ENCODE data around the gene MRPS18C.

- TF ChIP-seq BACH2 (CRISPR knock-in tag; IDR thresholded peaks at IDR 0.05; ENCODE audit: borderline replicate concordance), result no peak
- no peak for TF ChIP-seq RARB (CRISPR knock-in tag; IDR thresholded peaks at IDR 0.05)
- no peak for TF ChIP-seq TSHZ2 (CRISPR knock-in tag; IDR thresholded peaks at IDR 0.05)
- TF ChIP-seq ARNTL (CRISPR knock-in tag; IDR thresholded peaks at IDR 0.05; ENCODE audit: borderline replicate concordance, low read depth), result no peak
- TF ChIP-seq CSDC2 (CRISPR knock-in tag; IDR thresholded peaks at IDR 0.05), result no peak
- no peak for TF ChIP-seq ESRRG (CRISPR knock-in tag; IDR thresholded peaks at IDR 0.05)
- TF ChIP-seq ZFP30 (CRISPR knock-in tag; IDR thresholded peaks at IDR 0.05), result no peak
- TF ChIP-seq ZFP3 (CRISPR knock-in tag; IDR thresholded peaks at IDR 0.05), result no peak
- TF ChIP-seq, protein P1, sequence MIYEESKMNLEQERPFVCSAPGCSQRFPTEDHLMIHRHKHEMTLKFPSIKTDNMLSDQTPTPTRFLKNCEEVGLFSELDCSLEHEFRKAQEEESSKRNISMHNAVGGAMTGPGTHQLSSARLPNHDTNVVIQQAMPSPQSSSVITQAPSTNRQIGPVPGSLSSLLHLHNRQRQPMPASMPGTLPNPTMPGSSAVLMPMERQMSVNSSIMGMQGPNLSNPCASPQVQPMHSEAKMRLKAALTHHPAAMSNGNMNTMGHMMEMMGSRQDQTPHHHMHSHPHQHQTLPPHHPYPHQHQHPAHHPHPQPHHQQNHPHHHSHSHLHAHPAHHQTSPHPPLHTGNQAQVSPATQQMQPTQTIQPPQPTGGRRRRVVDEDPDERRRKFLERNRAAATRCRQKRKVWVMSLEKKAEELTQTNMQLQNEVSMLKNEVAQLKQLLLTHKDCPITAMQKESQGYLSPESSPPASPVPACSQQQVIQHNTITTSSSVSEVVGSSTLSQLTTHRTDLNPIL (CRISPR knock-in tag; IDR thresholded peaks at IDR 0.05; ENCODE audit: low read depth), result no peak
- no peak for TF ChIP-seq ZC3H10 (CRISPR knock-in tag; IDR thresholded peaks at IDR 0.05)
Measured at GRCh38 chr4:83510442-83510841, 54.6 kb downstream of the MRPS18C start.
